Common myeloid progenitor, CD34-positive (primary cell): ENCODE results near the gene ZNF532.
A peak's percentile ranks its signal among the peaks of the same experiment; 100 is the strongest.

Experiments used
- CTCF ChIA-PET: fragments of 350-600 bp; sonication (Branson Sonifier 250); formaldehyde crosslinking; loops from one replicate; lab custom pipeline; 2021; ENCODE audit warnings: antibody characterized with exemption; lab: Charles Lee
- POLR2A ChIA-PET: fragments of 350-600 bp; sonication (Branson Sonifier 250); formaldehyde crosslinking; loops from one replicate; lab custom pipeline; 2021; ENCODE audit warnings: antibody characterized with exemption; lab: Charles Lee
- DNase-seq, 3 donors: peaks; one replicate each; pipeline versions ENCODE4 v3.0.0 to v3.0.0-alpha.2; 2013
- H3K27ac ChIP-seq, 2 experiments: 1 replicate in 1 of 2; 2 replicates in 1 of 2; pipeline ENCODE4 v1.7.0; 2013; ENCODE audit warnings: inconsistent platforms in 2 of 2, low read length in 2 of 2, mild to moderate bottlenecking in 2 of 2, low read depth in 1 of 2, moderate library complexity in 1 of 2; ENCODE audit not compliant: severe bottlenecking in 2 of 2, insufficient read depth in 1 of 2, poor library complexity in 1 of 2
- H3K27me3 ChIP-seq, 5 experiments: replicated peaks in 2 of 5; 1 replicate in 3 of 5; 2 replicates in 2 of 5; pipeline versions ENCODE4 v1.6.1 to v1.7.0; 2013; ENCODE audit warnings: low read length in 4 of 5, mild to moderate bottlenecking in 2 of 5, moderate library complexity in 2 of 5, inconsistent platforms in 1 of 5; ENCODE audit not compliant: insufficient read depth in 5 of 5, control insufficient read depth in 4 of 5
- H3K36me3 ChIP-seq, 4 experiments: 1 replicate in 2 of 4; 2 replicates in 2 of 4; pipeline versions ENCODE4 v1.6.1 to v1.7.0; 2013; ENCODE audit warnings: low read length in 3 of 4, control low read depth in 1 of 4, mild to moderate bottlenecking in 1 of 4; ENCODE audit not compliant: control insufficient read depth in 4 of 4, insufficient read depth in 4 of 4
- H3K4me1 ChIP-seq, 4 experiments: 1 replicate in 3 of 4; 2 replicates in 1 of 4; pipeline versions ENCODE4 v1.6.1 to v1.7.1; 2013; ENCODE audit warnings: low read length in 3 of 4, mild to moderate bottlenecking in 3 of 4, control low read depth in 1 of 4, inconsistent platforms in 1 of 4, moderate library complexity in 1 of 4; ENCODE audit not compliant: control insufficient read depth in 4 of 4, insufficient read depth in 4 of 4; ENCODE audit errors: control extremely low read depth in 1 of 4
- H3K4me3 ChIP-seq, 7 experiments: 1 replicate in 4 of 7; 2 replicates in 3 of 7; pipeline versions ENCODE4 v1.5.1 to v1.7.0; 2013; ENCODE audit warnings: mild to moderate bottlenecking in 7 of 7, low read length in 6 of 7, moderate library complexity in 6 of 7, inconsistent platforms in 2 of 7, low read depth in 2 of 7, control low read depth in 1 of 7; ENCODE audit not compliant: insufficient read depth in 4 of 7, control insufficient read depth in 1 of 7; ENCODE audit errors: extremely low read depth in 1 of 7
- H3K9me3 ChIP-seq, 5 experiments: 1 replicate in 4 of 5; 2 replicates in 1 of 5; pipeline versions ENCODE4 v1.6.1 to v1.7.1; 2013; ENCODE audit warnings: low read length in 4 of 5, mild to moderate bottlenecking in 2 of 5, inconsistent platforms in 1 of 5, low read depth in 1 of 5, moderate library complexity in 1 of 5; ENCODE audit not compliant: control insufficient read depth in 4 of 5, insufficient read depth in 2 of 5; ENCODE audit errors: control extremely low read depth in 1 of 5
- WGBS: methylation state at CpG from one replicate; pipeline ENCODE4 v1.1.5; 2013; ENCODE audit not compliant: insufficient coverage; 5-methylcytosine and 5-hydroxymethylcytosine counted together

Gene ZNF532

GRCh38 chr18:58991167-58991798 is 126.6 kb downstream of the ZNF532 start:
- Histone ChIP-seq H3K36me3 (no peaks in the 10 kb centered on the region), H3K9me3 (peaks cover 0 to 9% (median 0%) of the 10 kb centered on the region in 5 experiments), H3K4me1 (peaks cover 0 to 26% (median 4%) of the 10 kb centered on the region in 4 experiments), H3K27me3 (no peaks in the 10 kb centered on the region), H3K4me3 (no peak overlapping the region), H3K27ac (no peak overlapping the region)
- DNase-seq = peak in 2 of 3 donors; percentile 35 to 59
- WGBS = 83% methylated on average over 2 of the region's 7 CpGs
- POLR2A ChIA-PET = no interaction called here
- CTCF ChIA-PET = no interaction called here

DNA sequence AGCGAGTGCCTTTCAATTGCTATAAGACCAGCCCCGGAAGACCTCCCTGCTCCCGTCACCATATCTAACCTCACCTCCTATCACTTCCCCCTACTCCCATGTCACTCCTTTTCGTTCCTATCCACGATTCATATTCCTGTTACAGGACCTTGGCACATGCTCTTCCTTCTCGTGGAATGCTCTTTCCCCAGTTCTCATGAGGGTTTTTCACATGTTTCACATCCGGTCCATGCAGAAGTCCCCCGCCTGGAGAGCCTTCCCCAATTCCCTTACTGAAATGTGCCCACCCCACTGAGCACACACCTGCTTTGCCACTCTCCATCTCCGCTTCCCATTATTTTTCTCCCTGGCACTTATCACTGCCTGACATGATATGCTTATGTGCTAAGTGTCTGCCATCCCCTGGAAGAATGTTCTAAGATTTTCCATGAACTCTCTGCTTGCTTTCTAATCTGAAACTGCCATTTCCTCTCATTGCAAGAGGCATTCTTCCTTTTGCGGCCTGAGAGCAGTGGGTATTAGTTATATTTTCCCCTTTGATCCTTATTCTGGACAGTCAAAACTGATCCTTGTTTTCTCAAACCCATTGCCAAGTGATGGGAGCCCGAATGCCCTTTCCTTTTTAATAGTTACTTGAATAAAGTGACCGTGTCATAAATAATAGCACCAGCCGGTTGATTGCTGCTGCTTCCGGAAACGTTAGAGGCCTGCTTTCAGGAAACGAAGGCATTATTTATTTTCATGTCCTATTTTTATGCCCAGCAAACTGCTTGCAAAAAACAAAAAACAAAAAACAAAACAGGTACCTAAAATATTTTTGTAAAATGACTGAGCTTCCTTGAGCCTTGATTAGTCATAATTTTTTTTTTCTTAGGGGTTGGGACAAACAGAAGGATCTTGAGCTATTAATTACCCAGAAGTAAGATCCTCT is 127.9 kb downstream of the ZNF532 start:
- WGBS = 39% methylated on average over 10 of the region's 16 CpGs
- Histone ChIP-seq H3K4me3 (peak overlapping the region in 1 of 7 experiments; percentile 39), H3K27ac (peak overlapping the region in 1 of 2 experiments; percentile 45), H3K27me3 (no peaks in the 10 kb centered on the region), H3K9me3 (peaks cover 0 to 9% (median 0%) of the 10 kb centered on the region in 5 experiments), H3K36me3 (no peaks in the 10 kb centered on the region), H3K4me1 (peaks cover 0 to 26% (median 4%) of the 10 kb centered on the region in 4 experiments)
- DNase-seq = peak in 2 of 3 donors; percentile 44 to 52
- POLR2A ChIA-PET = no interaction called here
- CTCF ChIA-PET = no interaction called here

- H3K27ac ChIP-seq = no peak overlapping the region
- H3K27me3 ChIP-seq = no peaks in the 10 kb centered on the region
- no peak for DNase-seq
- peaks cover 0 to 9% (median 0%) of the 10 kb centered on the region in 5 experiments for H3K9me3 ChIP-seq
- H3K4me1 ChIP-seq = peaks cover 0 to 26% (median 4%) of the 10 kb centered on the region in 4 experiments
- CTCF ChIA-PET = no interaction called here
- no CpG with 5 or more reads among the region's 4 CpGs for WGBS
- no peak overlapping the region for H3K4me3 ChIP-seq
- POLR2A ChIA-PET = no interaction called here
- H3K36me3 ChIP-seq = no peaks in the 10 kb centered on the region
These were observed 128.6 kb downstream of the ZNF532 start for GRCh38 chr18:58993260-58993659.

GRCh38 chr18:58995663-58996062 is 131.0 kb downstream of the ZNF532 start:
- H3K4me3 ChIP-seq = no peak overlapping the region
- no peaks in the 10 kb centered on the region for H3K36me3 ChIP-seq
- no peaks in the 10 kb centered on the region for H3K27me3 ChIP-seq
- ChIA-PET POLR2A (interaction anchor here (0.7 kb wide), 1 partner anchor 377 kb away, joined by 3 read pairs; no protein-coding TSS in a partner anchor), CTCF (no interaction called here)
- no peak for DNase-seq
- H3K27ac ChIP-seq = no peak overlapping the region
- WGBS = 90% methylated on average over 5 of the region's 5 CpGs
- no peaks in the 10 kb centered on the region for H3K9me3 ChIP-seq
- peaks cover 0 to 24% (median 4%) of the 10 kb centered on the region in 4 experiments for H3K4me1 ChIP-seq

DNA sequence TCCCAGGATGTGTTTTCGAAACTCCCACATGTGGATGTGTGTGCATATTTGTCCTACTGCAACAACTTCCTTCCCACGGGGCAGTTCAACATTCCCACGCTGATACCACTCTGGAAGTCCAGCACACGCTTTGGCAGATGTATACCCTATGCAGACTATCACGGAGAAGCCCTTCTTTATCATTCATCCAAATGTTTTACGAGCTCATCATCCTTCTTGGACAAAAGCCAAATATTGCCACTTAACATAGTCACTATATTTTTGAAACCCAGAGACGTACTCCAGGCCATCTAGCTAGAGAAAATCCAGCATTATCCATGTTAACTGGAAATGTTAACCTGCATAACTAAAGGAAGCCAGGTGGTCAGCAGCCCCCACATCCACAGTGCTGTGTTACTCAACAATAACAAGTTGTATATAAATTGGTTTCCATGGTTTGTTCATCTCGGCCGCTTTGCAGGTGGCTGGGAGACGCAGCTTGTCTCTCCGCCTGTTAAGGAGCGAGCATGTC is 131.5 kb downstream of the ZNF532 start:
- H3K27ac ChIP-seq = no peak overlapping the region
- peak in 2 of 3 donors; percentile 26 to 31 for DNase-seq
- H3K4me3 ChIP-seq = no peak overlapping the region
- H3K36me3 ChIP-seq = no peaks in the 10 kb centered on the region
- H3K27me3 ChIP-seq = no peaks in the 10 kb centered on the region
- ChIA-PET CTCF (no interaction called here), POLR2A (no interaction called here)
- WGBS = 76% methylated on average over 11 of the region's 12 CpGs
- H3K9me3 ChIP-seq = no peaks in the 10 kb centered on the region
- peaks cover 0 to 21% (median 4%) of the 10 kb centered on the region in 4 experiments for H3K4me1 ChIP-seq

DNA sequence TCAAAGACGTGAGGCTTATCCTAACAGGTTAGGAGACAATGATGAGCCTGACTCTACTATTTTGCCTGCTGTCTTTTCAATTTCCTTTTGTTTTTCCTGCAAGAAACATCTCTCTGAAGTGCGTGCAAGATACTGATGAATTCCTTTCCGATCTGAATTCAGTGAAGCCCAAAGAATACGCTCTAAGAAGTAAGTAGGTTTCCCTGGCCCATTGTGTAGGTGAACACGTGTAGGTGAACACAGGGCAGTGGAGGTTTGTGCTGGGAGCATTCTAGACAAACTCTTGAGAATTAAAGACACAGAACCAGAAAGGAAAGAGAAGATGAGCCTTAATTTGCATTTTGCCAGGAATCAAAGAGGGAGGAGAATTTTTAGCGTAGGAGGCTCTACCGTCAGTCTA is 132.0 kb downstream of the ZNF532 start:
- no peaks in the 10 kb centered on the region for H3K27me3 ChIP-seq
- H3K4me1 ChIP-seq = peaks cover 0 to 15% (median 1%) of the 10 kb centered on the region in 4 experiments
- CTCF ChIA-PET = no interaction called here
- no peak for DNase-seq
- no peaks in the 10 kb centered on the region for H3K36me3 ChIP-seq
- POLR2A ChIA-PET = no interaction called here
- H3K27ac ChIP-seq = no peak overlapping the region
- H3K4me3 ChIP-seq = no peak overlapping the region
- no peaks in the 10 kb centered on the region for H3K9me3 ChIP-seq
- 92% methylated on average over 5 of the region's 7 CpGs for WGBS
